ENCODE results near the gene CNOT2.

The CNOT2 gene

DNA sequence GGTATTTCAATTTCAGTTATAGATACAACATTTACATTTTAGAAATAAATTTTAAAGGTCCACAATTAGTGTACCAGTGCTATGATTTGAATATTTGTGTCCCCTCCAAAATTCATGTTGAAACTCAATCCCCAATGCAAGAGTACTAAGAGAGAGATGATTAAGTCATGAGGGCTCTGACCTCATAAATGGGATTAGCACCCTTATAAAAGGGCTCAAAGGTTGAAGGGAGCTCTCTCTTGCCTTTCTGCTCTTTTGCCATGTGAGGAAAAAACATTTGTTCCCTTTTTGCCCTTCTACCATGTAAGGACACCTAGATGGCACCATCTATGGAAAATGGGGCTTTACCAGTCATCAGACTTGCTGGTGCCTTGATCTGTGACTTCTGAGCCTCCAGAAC, 25.8 kb upstream of the CNOT2 start:
- TF ChIP-seq, protein P1, sequence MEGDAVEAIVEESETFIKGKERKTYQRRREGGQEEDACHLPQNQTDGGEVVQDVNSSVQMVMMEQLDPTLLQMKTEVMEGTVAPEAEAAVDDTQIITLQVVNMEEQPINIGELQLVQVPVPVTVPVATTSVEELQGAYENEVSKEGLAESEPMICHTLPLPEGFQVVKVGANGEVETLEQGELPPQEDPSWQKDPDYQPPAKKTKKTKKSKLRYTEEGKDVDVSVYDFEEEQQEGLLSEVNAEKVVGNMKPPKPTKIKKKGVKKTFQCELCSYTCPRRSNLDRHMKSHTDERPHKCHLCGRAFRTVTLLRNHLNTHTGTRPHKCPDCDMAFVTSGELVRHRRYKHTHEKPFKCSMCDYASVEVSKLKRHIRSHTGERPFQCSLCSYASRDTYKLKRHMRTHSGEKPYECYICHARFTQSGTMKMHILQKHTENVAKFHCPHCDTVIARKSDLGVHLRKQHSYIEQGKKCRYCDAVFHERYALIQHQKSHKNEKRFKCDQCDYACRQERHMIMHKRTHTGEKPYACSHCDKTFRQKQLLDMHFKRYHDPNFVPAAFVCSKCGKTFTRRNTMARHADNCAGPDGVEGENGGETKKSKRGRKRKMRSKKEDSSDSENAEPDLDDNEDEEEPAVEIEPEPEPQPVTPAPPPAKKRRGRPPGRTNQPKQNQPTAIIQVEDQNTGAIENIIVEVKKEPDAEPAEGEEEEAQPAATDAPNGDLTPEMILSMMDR (IDR thresholded peaks at IDR 0.05): no peak
- no peak overlapping the region for H3K27ac ChIP-seq
- no peak for DNase-seq (ENCODE audit: low spot score)
- no peak overlapping the region for H3K4me3 ChIP-seq

DNA sequence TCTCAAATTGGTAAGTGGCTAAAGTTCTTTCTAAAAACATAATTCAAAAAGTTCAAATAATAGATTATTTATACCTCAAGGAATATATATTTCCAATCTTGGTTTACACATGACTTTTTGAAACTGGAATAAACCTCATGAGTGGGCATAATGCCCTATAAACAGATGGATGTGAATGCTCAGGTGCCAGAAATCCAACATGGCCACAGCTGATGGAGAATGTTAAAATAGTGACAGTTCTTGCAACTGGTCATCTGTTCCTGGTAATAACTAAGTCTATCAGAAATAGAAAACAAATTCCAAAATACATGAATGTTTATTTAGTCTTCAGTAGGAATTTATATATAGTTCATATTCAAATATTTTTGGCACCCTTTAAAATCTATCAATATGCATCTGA, 21.6 kb upstream of the CNOT2 start:
- TF ChIP-seq, protein P1 (IDR thresholded peaks at IDR 0.05): no peak
- Histone ChIP-seq H3K4me3 (no peak overlapping the region), H3K27ac (no peak overlapping the region)
- no peak for DNase-seq (ENCODE audit: low spot score)

DNA sequence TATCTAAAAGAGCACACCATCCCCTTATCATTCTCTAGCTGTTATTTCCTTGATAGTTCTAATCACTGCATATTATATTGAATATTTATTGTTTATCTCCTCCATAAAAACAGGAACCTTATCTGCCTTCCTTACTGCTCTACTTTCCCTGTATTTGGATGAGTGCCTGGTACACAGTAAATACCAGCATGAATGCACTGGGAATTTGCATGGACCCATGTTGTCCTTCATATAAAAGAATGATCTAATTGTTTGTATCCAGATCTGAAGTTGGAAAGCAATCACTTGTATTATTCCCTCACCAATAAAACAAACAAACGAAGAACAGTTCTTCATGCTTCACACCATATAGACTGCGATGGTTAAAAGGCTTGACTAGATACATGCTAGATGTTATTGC, 15.3 kb upstream of the CNOT2 start:
- TF ChIP-seq, protein P1 (IDR thresholded peaks at IDR 0.05): no peak
- no peak for DNase-seq (ENCODE audit: low spot score)

DNA sequence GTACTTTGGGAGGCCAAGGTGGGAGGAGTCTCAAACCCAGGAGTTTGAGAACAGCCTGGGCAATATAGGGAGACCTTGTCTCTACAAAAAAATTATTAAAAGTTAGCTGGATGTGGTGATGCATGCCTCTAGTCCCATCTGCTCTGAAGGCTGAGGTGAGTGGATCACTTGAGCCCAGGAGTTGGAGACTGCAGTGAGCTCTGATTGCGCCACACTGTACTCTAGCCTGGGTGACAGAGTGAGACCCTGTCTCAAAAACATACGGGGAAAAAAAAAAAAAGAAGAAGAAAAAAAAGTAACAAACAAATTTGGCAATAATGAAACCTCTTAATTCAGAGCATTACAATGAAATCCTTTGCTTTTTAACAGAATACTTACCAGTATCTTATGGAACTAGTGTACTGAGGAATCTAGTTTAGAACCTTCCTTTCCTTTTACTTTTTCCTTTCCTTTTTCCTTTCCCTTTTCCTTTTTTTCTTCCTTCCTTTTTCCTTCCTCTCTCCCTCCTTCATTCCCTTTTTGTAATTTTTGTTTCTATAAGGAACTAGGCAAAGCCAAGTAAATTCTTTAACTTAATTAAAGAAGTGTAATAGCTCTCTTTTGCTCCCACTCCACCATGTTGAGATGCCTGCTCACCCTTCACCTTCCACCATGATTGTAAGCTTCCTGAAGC, 12.2 kb upstream of the CNOT2 start:
- no peak overlapping the region for H3K4me3 ChIP-seq
- H3K27ac ChIP-seq: no peak overlapping the region
- TF ChIP-seq, protein P1 (IDR thresholded peaks at IDR 0.05): no peak
- DNase-seq (ENCODE audit: low spot score): no peak

More for the DNA sequence above, 15.3 kb upstream of the CNOT2 start:
- H3K27ac ChIP-seq: no peak overlapping the region
- H3K4me3 ChIP-seq: no peak overlapping the region

DNA sequence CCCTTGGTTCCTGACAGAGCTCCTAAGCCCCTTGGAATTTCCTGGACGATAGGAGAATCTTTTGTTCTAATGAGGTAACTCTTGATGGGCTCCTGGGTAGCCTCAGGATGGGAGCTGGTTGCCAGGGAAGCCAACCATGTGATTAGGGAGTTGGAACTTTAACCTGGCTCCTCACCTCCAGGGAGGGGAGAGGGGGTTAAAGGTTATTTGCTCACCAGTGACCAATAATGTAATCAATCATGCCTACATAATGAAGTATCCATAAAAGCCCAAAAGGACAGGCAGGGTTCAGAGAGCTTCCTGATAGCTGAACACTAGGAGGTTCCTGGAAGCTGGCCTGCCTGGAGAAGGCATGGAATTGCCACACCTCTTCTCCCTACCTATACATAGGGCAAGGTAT, 6.2 kb upstream of the CNOT2 start:
- Histone ChIP-seq H3K4me3 (no peak overlapping the region), H3K27ac (no peak overlapping the region)
- TF ChIP-seq, protein P1 (IDR thresholded peaks at IDR 0.05): no peak
- DNase-seq (ENCODE audit: low spot score): no peak

DNA sequence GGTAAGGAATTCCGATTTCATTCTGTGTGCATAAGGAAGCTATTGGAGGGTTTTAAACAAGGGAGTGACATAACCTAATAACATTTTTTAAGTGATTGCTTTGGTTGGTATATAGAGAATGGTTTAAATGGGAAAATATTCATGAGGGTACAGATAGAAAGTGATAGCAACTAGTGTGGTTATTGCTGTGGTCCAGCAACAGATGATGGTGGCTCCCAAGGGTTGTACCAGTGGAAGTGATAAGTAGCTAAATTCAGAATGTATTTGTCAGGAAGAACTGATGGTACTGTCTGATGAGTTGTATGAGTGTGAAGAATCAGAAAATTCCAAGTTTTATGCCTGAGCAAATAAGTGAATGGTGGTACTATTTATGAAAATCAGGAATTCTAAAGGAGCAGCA, 2.6 kb upstream of the CNOT2 start:
- Histone ChIP-seq H3K27ac (no peak overlapping the region), H3K4me3 (no peak overlapping the region)
- no peak for DNase-seq (ENCODE audit: low spot score)

DNA sequence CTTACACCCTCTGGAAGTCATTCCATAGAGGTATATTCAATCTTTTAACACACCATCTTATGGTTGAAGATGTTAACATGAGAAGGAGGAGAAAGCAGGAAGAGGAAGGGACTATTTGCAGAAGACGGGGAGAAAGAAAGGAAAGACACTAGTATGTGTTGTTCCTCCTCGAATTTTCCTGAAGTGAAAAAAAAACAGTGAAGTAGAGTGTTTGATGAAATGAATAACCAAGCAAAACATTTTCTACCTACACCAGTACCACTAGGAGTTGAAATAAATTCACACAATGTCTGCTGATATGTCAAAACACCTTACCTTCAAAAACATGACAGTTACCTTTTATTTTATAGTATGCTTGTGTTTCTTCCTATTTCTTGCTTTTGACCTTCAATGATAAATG, 1.4 kb upstream of the CNOT2 start:
- peak overlapping the region in 1 of 2 donors; percentile 18 for H3K27ac ChIP-seq
- no peak for DNase-seq (ENCODE audit: low spot score)
- TF ChIP-seq, protein P1 (IDR thresholded peaks at IDR 0.05): no peak
- H3K4me3 ChIP-seq: peak overlapping the region; percentile 83

More for the DNA sequence above, 2.6 kb upstream of the CNOT2 start:
- TF ChIP-seq, protein P1 (IDR thresholded peaks at IDR 0.05): no peak

Measured in coronary artery (tissue), 2 donors.